Measurements from ENCODE around the gene ARGLU1.

The ARGLU1 gene

DNA sequence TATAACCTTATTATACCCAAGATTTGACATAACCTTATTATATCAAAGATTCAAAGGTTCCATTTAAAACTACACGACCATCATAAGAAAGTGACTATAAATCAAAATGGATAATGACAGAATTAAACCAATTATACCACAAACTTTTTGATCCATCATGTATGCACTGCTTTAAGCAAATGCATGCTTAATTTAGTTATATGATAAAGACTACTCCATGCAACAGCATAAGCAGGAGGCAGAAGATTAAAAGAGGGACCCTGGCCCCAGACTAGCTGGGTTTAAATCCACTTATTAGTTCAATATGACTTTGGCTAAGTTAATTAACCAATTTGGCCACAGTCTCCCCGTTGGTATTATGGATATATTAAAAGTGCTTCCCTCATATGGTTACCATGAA lies 43.8 kb downstream of the ARGLU1 start:
- TF ChIP-seq, protein P1, sequence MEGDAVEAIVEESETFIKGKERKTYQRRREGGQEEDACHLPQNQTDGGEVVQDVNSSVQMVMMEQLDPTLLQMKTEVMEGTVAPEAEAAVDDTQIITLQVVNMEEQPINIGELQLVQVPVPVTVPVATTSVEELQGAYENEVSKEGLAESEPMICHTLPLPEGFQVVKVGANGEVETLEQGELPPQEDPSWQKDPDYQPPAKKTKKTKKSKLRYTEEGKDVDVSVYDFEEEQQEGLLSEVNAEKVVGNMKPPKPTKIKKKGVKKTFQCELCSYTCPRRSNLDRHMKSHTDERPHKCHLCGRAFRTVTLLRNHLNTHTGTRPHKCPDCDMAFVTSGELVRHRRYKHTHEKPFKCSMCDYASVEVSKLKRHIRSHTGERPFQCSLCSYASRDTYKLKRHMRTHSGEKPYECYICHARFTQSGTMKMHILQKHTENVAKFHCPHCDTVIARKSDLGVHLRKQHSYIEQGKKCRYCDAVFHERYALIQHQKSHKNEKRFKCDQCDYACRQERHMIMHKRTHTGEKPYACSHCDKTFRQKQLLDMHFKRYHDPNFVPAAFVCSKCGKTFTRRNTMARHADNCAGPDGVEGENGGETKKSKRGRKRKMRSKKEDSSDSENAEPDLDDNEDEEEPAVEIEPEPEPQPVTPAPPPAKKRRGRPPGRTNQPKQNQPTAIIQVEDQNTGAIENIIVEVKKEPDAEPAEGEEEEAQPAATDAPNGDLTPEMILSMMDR (IDR thresholded peaks at IDR 0.05; ENCODE audit: low read depth, low read length, poor library complexity, severe bottlenecking) = no peak
- TF ChIP-seq EZH2phosphoT487 (IDR thresholded peaks at IDR 0.05; ENCODE audit: borderline replicate concordance, low read length) = no peak
- H3K27ac ChIP-seq (ENCODE audit: low read depth, low read length) = no peak overlapping the region
- H3K9me3 ChIP-seq (ENCODE audit: control insufficient read depth, insufficient read depth, low read length) = no peaks in the 10 kb centered on the region
- H3K79me2 ChIP-seq (ENCODE audit: control insufficient read depth, low read length) = peaks cover under 1% of the 10 kb centered on the region; the same call in 1 of the 2 replicates
- no peaks in the 10 kb centered on the region for H3K36me3 ChIP-seq (ENCODE audit: control insufficient read depth, low read length)
- H3K27me3 ChIP-seq (ENCODE audit: control insufficient read depth, low read length) = no peaks in the 10 kb centered on the region
- H4K20me1 ChIP-seq (ENCODE audit: control insufficient read depth, insufficient read depth, low read depth, low read length) = no peaks in the 10 kb centered on the region
- H3K4me1 ChIP-seq (ENCODE audit: control insufficient read depth, low read length) = no peaks in the 10 kb centered on the region
- H3K4me3 ChIP-seq (ENCODE audit: low read length) = no peak overlapping the region
- no peaks in the 10 kb centered on the region for H3F3A ChIP-seq (ENCODE audit: control insufficient read depth, insufficient read depth)
- no peak overlapping the region for H3K4me2 ChIP-seq (ENCODE audit: low read length)
- H3K9me2 ChIP-seq (replicated peaks; ENCODE audit: control insufficient read depth, low read length) = no peaks in the 10 kb centered on the region

DNA sequence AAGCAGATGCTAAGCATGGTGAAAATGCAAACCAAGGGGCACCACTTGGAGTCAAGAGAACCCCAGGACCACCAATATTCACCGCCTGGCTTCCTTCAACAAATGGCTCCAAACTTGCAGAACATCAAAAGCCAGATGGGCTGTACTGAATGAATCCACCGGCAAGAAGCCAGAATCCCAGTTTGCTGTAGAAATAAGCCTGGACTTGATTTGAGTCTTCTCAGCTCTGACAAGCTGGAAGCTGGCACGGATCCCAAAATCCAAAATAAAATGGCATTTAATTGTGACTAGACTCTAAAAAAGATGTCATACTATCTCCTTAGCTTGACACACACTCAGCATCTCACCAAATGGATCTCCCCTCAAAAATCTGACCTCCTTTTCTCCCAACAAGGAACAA lies 44.4 kb downstream of the ARGLU1 start:
- no peak for TF ChIP-seq EZH2phosphoT487 (IDR thresholded peaks at IDR 0.05; ENCODE audit: borderline replicate concordance, low read length)
- TF ChIP-seq, protein P1 (IDR thresholded peaks at IDR 0.05; ENCODE audit: low read depth, low read length, poor library complexity, severe bottlenecking) = no peak
- Histone ChIP-seq H3K27me3 (ENCODE audit: control insufficient read depth, low read length) (no peaks in the 10 kb centered on the region), H3K4me1 (ENCODE audit: control insufficient read depth, low read length) (no peaks in the 10 kb centered on the region), H3K4me2 (ENCODE audit: low read length) (no peak overlapping the region), H3K9me2 (replicated peaks; ENCODE audit: control insufficient read depth, low read length) (no peaks in the 10 kb centered on the region), H4K20me1 (ENCODE audit: control insufficient read depth, insufficient read depth, low read depth, low read length) (no peaks in the 10 kb centered on the region), H3F3A (ENCODE audit: control insufficient read depth, insufficient read depth) (no peaks in the 10 kb centered on the region), H3K79me2 (ENCODE audit: control insufficient read depth, low read length) (no peaks in the 10 kb centered on the region), H3K36me3 (ENCODE audit: control insufficient read depth, low read length) (no peaks in the 10 kb centered on the region), H3K9me3 (ENCODE audit: control insufficient read depth, insufficient read depth, low read length) (no peaks in the 10 kb centered on the region), H3K27ac (ENCODE audit: low read depth, low read length) (no peak overlapping the region), H3K4me3 (ENCODE audit: low read length) (no peak overlapping the region)

DNA sequence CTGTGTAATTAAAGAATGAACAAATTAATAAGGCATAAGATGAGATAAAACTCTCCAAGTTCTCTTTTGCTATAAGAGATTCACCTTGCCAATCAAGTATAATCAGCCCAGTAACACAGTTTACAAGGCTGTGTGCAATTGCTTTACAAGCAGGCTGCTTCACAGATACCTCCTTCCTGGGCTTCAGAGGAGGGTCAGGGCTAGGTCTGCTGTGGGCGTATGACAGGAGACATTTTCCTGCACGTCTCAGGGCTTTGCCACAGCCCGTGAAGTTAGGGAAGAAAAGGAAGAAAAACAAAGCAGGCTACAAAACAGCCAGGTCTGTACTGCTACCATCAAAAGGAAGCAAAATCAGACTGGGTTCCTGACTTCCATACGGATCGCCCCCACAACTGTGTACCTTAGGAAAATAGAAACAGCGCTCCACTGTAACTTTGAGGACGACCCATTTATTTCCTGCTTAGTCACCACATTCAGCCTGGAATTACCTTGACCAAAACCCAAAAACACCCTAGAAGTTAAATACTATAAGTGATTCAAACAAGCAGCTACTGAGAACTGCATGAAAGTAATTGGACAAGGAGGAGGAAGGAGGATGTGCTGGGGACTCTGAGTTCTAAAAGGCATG lies 44.9 kb downstream of the ARGLU1 start:
- Histone ChIP-seq H3K36me3 (ENCODE audit: control insufficient read depth, low read length) (no peaks in the 10 kb centered on the region), H3K27me3 (ENCODE audit: control insufficient read depth, low read length) (no peaks in the 10 kb centered on the region), H3K4me3 (ENCODE audit: low read length) (no peak overlapping the region), H3K9me2 (replicated peaks; ENCODE audit: control insufficient read depth, low read length) (no peaks in the 10 kb centered on the region), H3K4me2 (ENCODE audit: low read length) (no peak overlapping the region), H3K27ac (ENCODE audit: low read depth, low read length) (no peak overlapping the region), H3F3A (ENCODE audit: control insufficient read depth, insufficient read depth) (no peaks in the 10 kb centered on the region), H3K4me1 (ENCODE audit: control insufficient read depth, low read length) (no peaks in the 10 kb centered on the region), H3K79me2 (ENCODE audit: control insufficient read depth, low read length) (no peaks in the 10 kb centered on the region), H3K9me3 (ENCODE audit: control insufficient read depth, insufficient read depth, low read length) (no peaks in the 10 kb centered on the region), H4K20me1 (ENCODE audit: control insufficient read depth, insufficient read depth, low read depth, low read length) (no peaks in the 10 kb centered on the region)
- no peak for TF ChIP-seq EZH2phosphoT487 (IDR thresholded peaks at IDR 0.05; ENCODE audit: borderline replicate concordance, low read length)
- TF ChIP-seq, protein P1 (IDR thresholded peaks at IDR 0.05; ENCODE audit: low read depth, low read length, poor library complexity, severe bottlenecking) = no peak

Measured in DOHH2 (cell line).